A673 (cell line): ENCODE results near the gene RECQL. TPM values are rescaled to one million over a fixed set of nuclear protein-coding genes. Genes with fewer than 3 reads are reported as not detected.

Experiments
- BruUV-seq: library from RNA; stranded (reverse); fragments of 400-500 nt; replicated peaks from 2 replicates; lab custom pipeline; 2021; lab: Mats Ljungman, UMichigan
- CTCF ChIA-PET: fragments of 300-600 bp; sonication (Branson Sonifier 250); formaldehyde crosslinking; loops from one replicate; lab custom pipeline; 2022; ENCODE audit warnings: antibody characterized with exemption; lab: Charles Lee
- POLR2A ChIA-PET: fragments of 300-600 bp; sonication (Branson Sonifier 250); formaldehyde crosslinking; loops from one replicate; lab custom pipeline; 2022; ENCODE audit warnings: antibody characterized with exemption; ENCODE audit not compliant: low non-redundant PET; lab: Charles Lee
- DNase-seq: peaks from one replicate; pipeline ENCODE4 v3.0.0-alpha.2; 2015; ENCODE audit warnings: low spot score
- H3K27ac ChIP-seq: fragments of 200-600 bp; sonication (generic); 2 replicates; pipeline ENCODE4 v1.5.1; 2016; ENCODE audit warnings: mixed run types, low read depth, mild to moderate bottlenecking, mixed read lengths, antibody characterized with exemption, low read length; ENCODE audit not compliant: poor library complexity, severe bottlenecking
- H3K27me3 ChIP-seq: fragments of 200-600 bp; sonication (generic); replicated peaks from 2 replicates; pipeline ENCODE4 v1.6.1; 2017; ENCODE audit warnings: mixed run types, low read depth, mild to moderate bottlenecking, mixed read lengths, antibody characterized with exemption, low read length; ENCODE audit not compliant: insufficient read depth, poor library complexity
- H3K36me3 ChIP-seq: fragments of 200-600 bp; sonication (generic); 2 replicates; pipeline ENCODE4 v1.6.1; 2016; ENCODE audit warnings: mixed run types, mild to moderate bottlenecking, mixed read lengths, antibody characterized with exemption, low read length; ENCODE audit not compliant: insufficient read depth, poor library complexity, severe bottlenecking
- H3K4me1 ChIP-seq: fragments of 200-600 bp; sonication (generic); 2 replicates; pipeline ENCODE4 v1.6.1; 2017; ENCODE audit warnings: mixed run types, mild to moderate bottlenecking, mixed read lengths, antibody characterized with exemption, low read length; ENCODE audit not compliant: insufficient read depth, poor library complexity, severe bottlenecking
- H3K4me3 ChIP-seq: fragments of 200-600 bp; sonication (generic); 2 replicates; pipeline ENCODE4 v1.5.1; 2016; ENCODE audit warnings: low read depth, mixed run types, mild to moderate bottlenecking, mixed read lengths, low read length; ENCODE audit not compliant: poor library complexity, severe bottlenecking
- H3K9me3 ChIP-seq: fragments of 200-600 bp; sonication (generic); 2 replicates; pipeline ENCODE4 v1.6.1; 2016; ENCODE audit warnings: mixed run types, low read depth, mild to moderate bottlenecking, mixed read lengths, antibody characterized with exemption, low read length; ENCODE audit not compliant: poor library complexity, severe bottlenecking
- EZH2 ChIP-seq: fragments of 200-600 bp; sonication (generic); IDR thresholded peaks from 2 replicates; pipeline ENCODE4 v1.6.1; 2017; ENCODE audit warnings: borderline replicate concordance, low read depth, mild to moderate bottlenecking, mixed read lengths, antibody characterized with exemption, low read length; ENCODE audit not compliant: poor library complexity, severe bottlenecking
- intact Hi-C: fragments of 100-400 bp; cut with micrococcal nuclease; formaldehyde crosslinking; loops from one replicate; pipeline ENCODE4 v1.10.0; 2022; ENCODE audit not compliant: unreplicated experiment
- total RNA-seq: library from RNA; stranded (reverse); gene quantifications from 2 replicates; pipeline ENCODE4 v1.2.3, GENCODE V29; 2021
- TF ChIP-seq, protein P1 (sequence below): fragments of 300-800, 200-600 bp; sonication (generic); conservative IDR thresholded peaks from 2 replicates; pipeline ENCODE4 v1.5.1; 2017; ENCODE audit warnings: low read depth, mild to moderate bottlenecking, antibody characterized with exemption, low read length, moderate library complexity, mixed read lengths

The RECQL gene
- total RNA-seq, 1 experiment from 2014 or later: 38.2 TPM

DNA sequence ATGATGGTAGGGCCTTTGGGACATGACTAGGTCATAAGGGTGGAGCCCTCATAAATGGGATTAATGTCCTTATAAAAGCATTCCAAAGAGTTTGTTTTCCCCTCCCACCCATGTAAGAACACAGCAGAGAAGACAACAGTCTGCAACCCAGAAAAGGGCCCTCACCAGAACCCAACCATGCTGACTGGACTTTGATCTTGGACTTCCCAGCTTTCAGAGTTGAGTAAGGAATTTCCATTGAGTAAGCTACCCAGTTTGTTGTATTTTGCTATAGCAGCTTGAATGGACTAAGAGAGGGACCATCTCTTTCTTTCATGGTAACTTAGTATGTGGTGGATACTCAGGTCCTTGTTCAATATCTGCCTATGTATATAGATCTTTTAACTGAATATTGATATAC lies 21.7 kb upstream of the RECQL start:
- TF ChIP-seq, protein P1, sequence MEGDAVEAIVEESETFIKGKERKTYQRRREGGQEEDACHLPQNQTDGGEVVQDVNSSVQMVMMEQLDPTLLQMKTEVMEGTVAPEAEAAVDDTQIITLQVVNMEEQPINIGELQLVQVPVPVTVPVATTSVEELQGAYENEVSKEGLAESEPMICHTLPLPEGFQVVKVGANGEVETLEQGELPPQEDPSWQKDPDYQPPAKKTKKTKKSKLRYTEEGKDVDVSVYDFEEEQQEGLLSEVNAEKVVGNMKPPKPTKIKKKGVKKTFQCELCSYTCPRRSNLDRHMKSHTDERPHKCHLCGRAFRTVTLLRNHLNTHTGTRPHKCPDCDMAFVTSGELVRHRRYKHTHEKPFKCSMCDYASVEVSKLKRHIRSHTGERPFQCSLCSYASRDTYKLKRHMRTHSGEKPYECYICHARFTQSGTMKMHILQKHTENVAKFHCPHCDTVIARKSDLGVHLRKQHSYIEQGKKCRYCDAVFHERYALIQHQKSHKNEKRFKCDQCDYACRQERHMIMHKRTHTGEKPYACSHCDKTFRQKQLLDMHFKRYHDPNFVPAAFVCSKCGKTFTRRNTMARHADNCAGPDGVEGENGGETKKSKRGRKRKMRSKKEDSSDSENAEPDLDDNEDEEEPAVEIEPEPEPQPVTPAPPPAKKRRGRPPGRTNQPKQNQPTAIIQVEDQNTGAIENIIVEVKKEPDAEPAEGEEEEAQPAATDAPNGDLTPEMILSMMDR: no peak
- TF ChIP-seq EZH2: no peak

DNA sequence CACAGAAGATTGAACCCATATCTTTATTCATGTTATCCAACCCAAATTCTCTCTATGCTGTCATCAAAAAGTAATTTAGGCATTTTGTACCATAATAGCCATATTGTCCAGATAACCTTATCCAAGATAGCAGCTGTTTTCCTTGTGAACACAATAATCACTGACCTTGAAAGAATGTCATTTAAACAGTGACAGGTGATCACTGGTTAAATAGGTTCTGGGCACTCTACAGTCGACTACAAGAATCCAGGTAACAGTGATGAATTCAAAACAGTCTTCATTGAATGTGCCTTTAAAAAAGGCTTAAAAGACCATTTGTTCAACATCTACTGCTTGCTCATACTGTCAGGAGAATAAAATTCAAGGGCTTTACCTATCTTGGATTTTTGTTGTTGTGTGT lies 20.1 kb upstream of the RECQL start:
- Histone ChIP-seq H3K4me3 (no peak overlapping the region), H3K36me3 (no peaks in the 10 kb centered on the region), H3K9me3 (no peaks in the 10 kb centered on the region), H3K4me1 (peaks cover 1% of the 10 kb centered on the region), H3K27me3 (no peaks in the 10 kb centered on the region), H3K27ac (no peak overlapping the region)
- intact Hi-C loops: no loop called here
- BruUV-seq: no TSS peak
- no peak for DNase-seq
- CTCF ChIA-PET: no interaction called here
- POLR2A ChIA-PET: interaction anchor here (0.6 kb wide), 1 partner anchor 31 kb away, joined by 3 read pairs; no protein-coding TSS in a partner anchor
- TF ChIP-seq, protein P1: no peak
- TF ChIP-seq EZH2: no peak

More for the DNA sequence above, 21.7 kb upstream of the RECQL start:
- no peak overlapping the region for H3K4me3 ChIP-seq
- H3K4me1 ChIP-seq: peaks cover 9% of the 10 kb centered on the region
- BruUV-seq: no TSS peak
- H3K27me3 ChIP-seq: peaks cover 8% of the 10 kb centered on the region
- intact Hi-C loops: no loop called here
- ChIA-PET CTCF (no interaction called here), POLR2A (no interaction called here)
- no peaks in the 10 kb centered on the region for H3K36me3 ChIP-seq
- no peak overlapping the region for H3K27ac ChIP-seq
- no peaks in the 10 kb centered on the region for H3K9me3 ChIP-seq
- no peak for DNase-seq

DNA sequence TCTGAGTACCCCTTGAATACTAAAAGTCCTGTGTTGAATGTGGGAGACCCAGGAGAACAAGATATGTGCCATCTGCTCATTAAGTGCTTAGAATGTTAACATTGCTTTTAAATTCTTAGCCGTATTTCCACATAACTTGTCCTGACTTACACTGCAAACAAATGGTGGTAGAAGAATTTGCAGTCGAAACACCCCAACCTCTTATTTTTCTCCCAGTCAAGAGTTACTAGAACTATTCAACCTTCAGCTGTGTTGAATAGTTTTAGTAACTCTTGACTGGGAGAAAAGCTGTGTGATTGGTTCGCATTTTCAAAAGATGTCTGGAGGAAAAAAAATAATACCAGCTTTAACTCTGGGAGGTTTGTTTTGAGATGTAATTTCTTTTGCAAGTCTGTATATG lies 17.0 kb upstream of the RECQL start:
- Histone ChIP-seq H3K4me1 (no peaks in the 10 kb centered on the region), H3K36me3 (peaks cover 10% of the 10 kb centered on the region), H3K9me3 (no peaks in the 10 kb centered on the region), H3K27me3 (no peaks in the 10 kb centered on the region), H3K4me3 (no peak overlapping the region), H3K27ac (no peak overlapping the region)
- intact Hi-C loops: no loop called here
- no peak for DNase-seq
- CTCF ChIA-PET: no interaction called here
- BruUV-seq: no TSS peak
- POLR2A ChIA-PET: no interaction called here
- TF ChIP-seq, protein P1: no peak
- TF ChIP-seq EZH2: no peak
